Fibroblast of pulmonary artery (primary cell): Measurements from ENCODE around the gene DCXR.
A peak's percentile ranks its signal among the peaks of the same experiment; 100 is the strongest.

Experiments
- DNase-seq: peaks from one replicate; pipeline ENCODE4 v3.0.0-alpha.2; 2010; ENCODE audit warnings: low read depth
- H3K4me3 ChIP-seq: replicated peaks from 2 replicates; pipeline ENCODE4 v1.5.1; 2011; ENCODE audit warnings: low read depth, mild to moderate bottlenecking, control low read depth, low read length, moderate library complexity
- TF ChIP-seq, protein P1 (sequence below): IDR thresholded peaks from 2 replicates; pipeline ENCODE4 v1.5.1; 2011; ENCODE audit warnings: mild to moderate bottlenecking, control low read depth, low read length, inconsistent platforms; ENCODE audit errors: missing control alignments

Gene DCXR

DNA sequence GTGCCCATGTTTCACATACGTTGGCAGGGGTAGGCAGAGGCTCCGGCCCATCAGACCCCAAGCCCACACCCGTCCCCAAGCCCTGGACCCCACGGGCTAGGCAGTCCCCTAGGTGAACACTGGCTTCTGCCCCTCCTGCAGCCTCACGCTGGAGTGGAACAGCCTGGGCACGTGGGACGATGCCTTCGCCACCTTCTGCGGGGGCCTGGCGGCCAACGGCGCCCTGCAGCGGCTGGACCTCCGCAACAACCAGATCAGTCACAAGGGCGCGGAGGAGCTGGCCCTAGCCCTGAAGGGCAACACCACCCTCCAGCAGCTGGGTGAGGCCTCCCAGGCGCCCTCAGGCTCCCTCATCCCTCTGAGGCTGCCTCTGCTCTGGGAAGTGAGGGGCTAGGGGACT is 12.6 kb downstream of the DCXR start:
- H3K4me3 ChIP-seq = no peak overlapping the region
- DNase-seq = no peak
- TF ChIP-seq, protein P1, sequence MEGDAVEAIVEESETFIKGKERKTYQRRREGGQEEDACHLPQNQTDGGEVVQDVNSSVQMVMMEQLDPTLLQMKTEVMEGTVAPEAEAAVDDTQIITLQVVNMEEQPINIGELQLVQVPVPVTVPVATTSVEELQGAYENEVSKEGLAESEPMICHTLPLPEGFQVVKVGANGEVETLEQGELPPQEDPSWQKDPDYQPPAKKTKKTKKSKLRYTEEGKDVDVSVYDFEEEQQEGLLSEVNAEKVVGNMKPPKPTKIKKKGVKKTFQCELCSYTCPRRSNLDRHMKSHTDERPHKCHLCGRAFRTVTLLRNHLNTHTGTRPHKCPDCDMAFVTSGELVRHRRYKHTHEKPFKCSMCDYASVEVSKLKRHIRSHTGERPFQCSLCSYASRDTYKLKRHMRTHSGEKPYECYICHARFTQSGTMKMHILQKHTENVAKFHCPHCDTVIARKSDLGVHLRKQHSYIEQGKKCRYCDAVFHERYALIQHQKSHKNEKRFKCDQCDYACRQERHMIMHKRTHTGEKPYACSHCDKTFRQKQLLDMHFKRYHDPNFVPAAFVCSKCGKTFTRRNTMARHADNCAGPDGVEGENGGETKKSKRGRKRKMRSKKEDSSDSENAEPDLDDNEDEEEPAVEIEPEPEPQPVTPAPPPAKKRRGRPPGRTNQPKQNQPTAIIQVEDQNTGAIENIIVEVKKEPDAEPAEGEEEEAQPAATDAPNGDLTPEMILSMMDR = no peak

DNA sequence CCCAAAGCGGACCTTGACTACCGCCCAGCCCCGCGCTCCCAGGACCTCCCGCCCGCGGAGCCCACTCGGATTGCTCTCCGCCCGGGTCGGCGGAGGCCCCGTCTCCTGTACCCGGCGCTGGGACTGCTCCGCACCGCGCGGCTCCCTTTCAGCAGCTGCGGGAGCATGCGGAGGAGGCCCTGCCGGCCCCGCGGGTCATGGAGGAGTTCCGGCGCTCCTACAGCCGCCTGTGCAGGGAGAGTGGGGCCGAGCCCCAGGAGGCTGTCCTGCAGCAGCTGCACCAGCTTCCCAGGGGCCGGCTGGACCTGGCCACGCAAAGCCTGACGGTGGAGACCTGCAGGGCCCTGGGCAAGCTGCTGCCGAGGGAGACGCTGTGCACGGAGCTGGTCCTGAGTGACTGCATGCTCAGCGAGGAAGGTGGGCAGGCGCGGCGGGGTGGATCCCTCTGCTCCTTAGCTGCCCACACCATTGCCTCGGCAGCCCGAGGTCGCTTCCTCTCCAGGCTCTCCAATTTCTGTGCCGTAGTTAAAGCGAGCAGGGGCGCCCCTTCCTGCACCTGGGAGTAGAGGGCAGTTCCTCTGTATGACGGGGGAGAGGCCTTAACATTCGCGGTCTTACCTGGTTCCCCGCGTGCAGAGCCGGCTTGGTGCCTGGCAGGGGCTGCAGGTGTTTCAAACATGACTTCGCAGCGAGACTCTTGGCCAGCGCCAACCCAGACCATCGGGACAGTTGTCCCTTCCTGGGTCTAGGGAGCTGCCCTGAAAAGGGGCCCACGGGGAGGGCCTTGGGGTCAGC is 13.9 kb downstream of the DCXR start:
- H3K4me3 ChIP-seq = peak overlapping the region; percentile 68
- TF ChIP-seq, protein P1 = no peak
- no peak for DNase-seq

- peak within 1 kb of the TSS; percentile 79 for H3K4me3 ChIP-seq
- DNase-seq = peak; percentile 100
- TF ChIP-seq, protein P1 = no peak
Measured at GRCh38 chr17:82022981-82023446, 14.5 kb downstream of the DCXR start, which contains the start of gene LRRC45. LRRC45 (plus strand) TSS chr17:82023305; CDS start chr17:82023644, 339 bp downstream.

- DNase-seq = no peak
- TF ChIP-seq, protein P1 = no peak
- peak within 1 kb of the TSS; percentile 79 for H3K4me3 ChIP-seq
Measured at GRCh38 chr17:82022310-82022980, 15.1 kb downstream of the DCXR start, which contains the start of gene CENPX. CENPX (minus strand) TSS chr17:82022878; CDS start chr17:82022861, 17 bp downstream.

DNA sequence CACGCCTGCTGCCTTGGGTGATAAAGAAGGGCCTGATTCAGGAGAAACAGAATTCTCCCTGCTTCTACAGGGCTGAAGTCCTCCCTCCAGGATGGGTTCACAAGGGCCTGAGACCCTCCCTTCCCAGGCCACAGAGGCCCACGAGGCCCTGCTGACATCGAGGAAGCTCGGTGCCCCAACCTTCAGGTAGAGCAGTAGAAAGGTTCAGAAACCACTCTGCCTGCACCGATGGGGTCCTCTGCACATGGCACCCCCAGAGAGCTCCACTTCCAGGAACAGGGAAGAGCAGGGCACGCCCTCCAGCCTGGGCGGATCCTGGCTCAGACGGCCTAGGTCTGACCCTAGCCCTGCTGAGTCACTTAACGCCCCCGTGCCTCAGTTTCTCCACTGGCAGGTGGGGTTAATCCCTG is 15.6 kb downstream of the DCXR start:
- TF ChIP-seq, protein P1 = no peak
- DNase-seq = no peak
- peak overlapping the region; percentile 79 for H3K4me3 ChIP-seq

DNA sequence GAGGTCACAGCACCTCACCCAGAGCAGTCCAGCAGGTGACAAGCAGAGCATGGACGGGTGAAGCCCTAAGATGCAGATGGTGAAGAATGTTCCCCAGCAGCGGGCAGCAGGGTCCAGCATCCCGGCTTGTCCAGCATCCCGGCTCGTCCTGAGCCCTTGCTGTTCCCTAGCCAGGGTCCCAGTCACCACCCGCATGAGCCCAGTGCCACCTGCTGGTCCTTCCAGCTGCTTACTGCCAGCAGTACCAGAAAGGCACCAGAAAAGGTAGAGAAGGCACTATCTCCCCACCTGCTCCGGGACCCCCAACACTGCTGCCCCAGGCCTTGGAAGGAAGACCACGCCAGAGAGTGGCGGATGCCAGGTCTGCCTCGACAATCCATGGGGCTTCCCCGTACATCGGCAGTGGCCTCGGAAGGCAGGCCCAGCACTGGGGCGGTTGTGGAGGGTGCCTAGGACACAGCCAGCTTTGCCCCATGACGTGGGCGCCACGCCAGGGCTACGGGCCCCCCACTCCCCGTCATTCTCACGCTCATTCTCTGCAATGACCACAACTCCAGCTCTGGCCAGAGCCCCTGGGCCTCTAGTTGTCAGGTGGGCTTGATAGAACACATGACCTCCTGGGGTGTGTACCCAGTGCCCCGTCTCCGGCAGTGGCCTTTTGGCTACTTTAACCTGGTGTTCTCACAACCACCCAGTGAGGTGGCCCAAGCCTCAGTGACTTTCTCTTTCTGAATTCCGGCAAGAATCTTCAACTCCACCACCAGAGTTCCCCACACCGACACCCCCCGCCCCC is 16.2 kb downstream of the DCXR start:
- H3K4me3 ChIP-seq = peak overlapping the region; percentile 79
- DNase-seq = peak; percentile 83
- TF ChIP-seq, protein P1 = peak; percentile 85
